ENCODE results near the gene ZDHHC3.

The ZDHHC3 gene

GRCh38 chr3:44896440-44896839 lies 79.5 kb downstream of the ZDHHC3 start:
- no peak for DNase-seq (ENCODE audit: low read depth, low spot score)

GRCh38 chr3:44894485-44894884 lies 81.5 kb downstream of the ZDHHC3 start:
- DNase-seq (ENCODE audit: low read depth, low spot score) = no peak

GRCh38 chr3:44893097-44893496 lies 82.9 kb downstream of the ZDHHC3 start:
- no peak for DNase-seq (ENCODE audit: low read depth, low spot score)

- no peak for DNase-seq (ENCODE audit: low read depth, low spot score)
These were observed 83.3 kb downstream of the ZDHHC3 start for GRCh38 chr3:44892689-44893088.

- no peak for DNase-seq (ENCODE audit: low read depth, low spot score)
These were observed 85.1 kb downstream of the ZDHHC3 start for GRCh38 chr3:44890852-44891251.

- DNase-seq (ENCODE audit: low read depth, low spot score) = no peak
These were observed 85.7 kb downstream of the ZDHHC3 start for GRCh38 chr3:44890258-44890657.

GRCh38 chr3:44887101-44887500 lies 88.9 kb downstream of the ZDHHC3 start:
- DNase-seq (ENCODE audit: low read depth, low spot score) = no peak

GRCh38 chr3:44886561-44886960 lies 89.4 kb downstream of the ZDHHC3 start:
- no peak for DNase-seq (ENCODE audit: low read depth, low spot score)

- DNase-seq (ENCODE audit: low read depth, low spot score) = no peak
These were observed 90.4 kb downstream of the ZDHHC3 start for GRCh38 chr3:44885618-44886017.

GRCh38 chr3:44883999-44884431 lies 92.0 kb downstream of the ZDHHC3 start:
- no peak for DNase-seq (ENCODE audit: low read depth, low spot score)

- no peak for DNase-seq (ENCODE audit: low read depth, low spot score)
These were observed 92.6 kb downstream of the ZDHHC3 start for GRCh38 chr3:44883213-44883955.

- no peak for DNase-seq (ENCODE audit: low read depth, low spot score)
These were observed 95.7 kb downstream of the ZDHHC3 start for GRCh38 chr3:44880284-44880683.

GRCh38 chr3:44877333-44877732 lies 98.6 kb downstream of the ZDHHC3 start:
- no peak for DNase-seq (ENCODE audit: low read depth, low spot score)

- no peak for DNase-seq (ENCODE audit: low read depth, low spot score)
These were observed 100.4 kb downstream of the ZDHHC3 start for GRCh38 chr3:44875596-44875995.
